GM19328 (cell line): Measurements from ENCODE around the gene LPCAT1.

Source experiments
- ATAC-seq: cut with Tn5 transposase; IDR thresholded peaks from one replicate; pipeline ENCODE4 v1.9.1; 2021; ENCODE audit warnings: mild to moderate bottlenecking, moderate library complexity; ENCODE audit not compliant: unreplicated experiment

LPCAT1 gene

GRCh38 chr5:1414311-1415058 lies 109.3 kb downstream of the LPCAT1 start:
- ATAC-seq = no peak

- ATAC-seq = no peak
Measured at GRCh38 chr5:1413611-1414241, 110.0 kb downstream of the LPCAT1 start.

- no peak for ATAC-seq
Measured at GRCh38 chr5:1413211-1413610, 110.5 kb downstream of the LPCAT1 start.

GRCh38 chr5:1412621-1413020 lies 111.1 kb downstream of the LPCAT1 start:
- ATAC-seq = no peak

- no peak for ATAC-seq
Measured at GRCh38 chr5:1412163-1412562, 111.6 kb downstream of the LPCAT1 start.
